Ascending aorta (tissue), 2 donors: ENCODE results near the gene UMOD. TPM values are rescaled to one million over a fixed set of nuclear protein-coding genes. Genes with fewer than 3 reads are reported as not detected.
"Not testable (repeated sequence)": the region's sequence is repeated elsewhere in the genome, so short reads cannot be mapped to it uniquely, and the experiment has no call there.

Experiments
- DNase-seq, 2 donors: peaks; one replicate each; pipeline ENCODE4 v3.0.0-alpha.2; 2019; ENCODE audit warnings: low spot score in 2 of 2
- H3K27ac ChIP-seq, 2 donors: fragments of 200-600 bp; sonication (generic); one replicate each; pipeline ENCODE4 v1.5.1; 2016 to 2017; ENCODE audit warnings: mild to moderate bottlenecking in 1 of 2
- H3K27me3 ChIP-seq: fragments of 200-600 bp; sonication (generic); one replicate; pipeline ENCODE4 v1.5.1; 2017
- H3K36me3 ChIP-seq, 2 donors: fragments of 200-600 bp; sonication (generic); one replicate each; pipeline ENCODE4 v1.5.1; 2016
- H3K4me1 ChIP-seq, 2 donors: fragments of 200-600 bp; sonication (generic); one replicate each; pipeline ENCODE4 v1.5.1; 2016 to 2017; ENCODE audit warnings: mild to moderate bottlenecking in 1 of 2
- H3K4me3 ChIP-seq, 2 donors: fragments of 200-600 bp; sonication (generic); one replicate each; pipeline ENCODE4 v1.5.1; 2016 to 2017; ENCODE audit warnings: mild to moderate bottlenecking in 1 of 2
- H3K9me3 ChIP-seq, 2 donors: fragments of 200-600 bp; sonication (generic); one replicate each; pipeline ENCODE4 v1.5.1; 2016
- intact Hi-C: fragments of 100-400 bp; cut with DNase I; formaldehyde crosslinking; loops from one replicate; pipeline ENCODE4 v1.15.1; 2023
- total RNA-seq: library from RNA; depleted of rRNA; stranded (reverse); fragments of >200 nt; gene quantifications from one replicate; pipeline ENCODE4 v1.1.0, GENCODE V29; 2016
- TF ChIP-seq, protein P1 (sequence below), 3 experiments: fragments of 200-600 bp in 2 of 3; fragments of 450-650 bp in 1 of 3; sonication (generic) in 2 of 3; IDR thresholded peaks; one replicate each; pipeline ENCODE4 v1.5.1; 2016 to 2019; ENCODE audit warnings: antibody characterized with exemption in 3 of 3, mild to moderate bottlenecking in 1 of 3, moderate library complexity in 1 of 3

Gene UMOD
- total RNA-seq, 1 donor from 2014 or later: not detected

DNA sequence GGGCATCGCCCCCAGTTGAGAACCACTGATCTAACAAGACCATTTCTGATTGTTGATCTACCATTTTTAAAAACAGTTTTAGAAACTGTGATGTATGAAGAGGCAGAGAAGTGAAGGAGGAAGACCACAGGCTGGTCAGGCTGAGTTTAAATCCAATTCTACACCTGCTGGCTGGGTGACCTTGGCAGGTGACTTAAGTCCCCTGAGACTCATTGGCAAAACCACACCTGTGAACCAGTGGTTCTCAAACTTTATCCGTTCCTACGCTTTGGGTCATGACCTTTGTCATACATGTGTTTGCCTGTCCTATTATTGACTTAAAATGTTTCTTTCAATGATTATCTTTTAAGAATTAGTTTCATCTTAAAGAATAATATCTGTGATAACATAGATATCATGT, 27.5 kb downstream of the UMOD start:
- Histone ChIP-seq H3K36me3 (no peaks in the 10 kb centered on the region), H3K4me3 (no peak overlapping the region), H3K27ac (no peak overlapping the region), H3K9me3 (no peaks in the 10 kb centered on the region), H3K27me3 (no peaks in the 10 kb centered on the region), H3K4me1 (no peaks in the 10 kb centered on the region)
- DNase-seq: no peak
- intact Hi-C loops: no loop called here
- TF ChIP-seq, protein P1, sequence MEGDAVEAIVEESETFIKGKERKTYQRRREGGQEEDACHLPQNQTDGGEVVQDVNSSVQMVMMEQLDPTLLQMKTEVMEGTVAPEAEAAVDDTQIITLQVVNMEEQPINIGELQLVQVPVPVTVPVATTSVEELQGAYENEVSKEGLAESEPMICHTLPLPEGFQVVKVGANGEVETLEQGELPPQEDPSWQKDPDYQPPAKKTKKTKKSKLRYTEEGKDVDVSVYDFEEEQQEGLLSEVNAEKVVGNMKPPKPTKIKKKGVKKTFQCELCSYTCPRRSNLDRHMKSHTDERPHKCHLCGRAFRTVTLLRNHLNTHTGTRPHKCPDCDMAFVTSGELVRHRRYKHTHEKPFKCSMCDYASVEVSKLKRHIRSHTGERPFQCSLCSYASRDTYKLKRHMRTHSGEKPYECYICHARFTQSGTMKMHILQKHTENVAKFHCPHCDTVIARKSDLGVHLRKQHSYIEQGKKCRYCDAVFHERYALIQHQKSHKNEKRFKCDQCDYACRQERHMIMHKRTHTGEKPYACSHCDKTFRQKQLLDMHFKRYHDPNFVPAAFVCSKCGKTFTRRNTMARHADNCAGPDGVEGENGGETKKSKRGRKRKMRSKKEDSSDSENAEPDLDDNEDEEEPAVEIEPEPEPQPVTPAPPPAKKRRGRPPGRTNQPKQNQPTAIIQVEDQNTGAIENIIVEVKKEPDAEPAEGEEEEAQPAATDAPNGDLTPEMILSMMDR (IDR thresholded peaks at IDR 0.05): no peak

DNA sequence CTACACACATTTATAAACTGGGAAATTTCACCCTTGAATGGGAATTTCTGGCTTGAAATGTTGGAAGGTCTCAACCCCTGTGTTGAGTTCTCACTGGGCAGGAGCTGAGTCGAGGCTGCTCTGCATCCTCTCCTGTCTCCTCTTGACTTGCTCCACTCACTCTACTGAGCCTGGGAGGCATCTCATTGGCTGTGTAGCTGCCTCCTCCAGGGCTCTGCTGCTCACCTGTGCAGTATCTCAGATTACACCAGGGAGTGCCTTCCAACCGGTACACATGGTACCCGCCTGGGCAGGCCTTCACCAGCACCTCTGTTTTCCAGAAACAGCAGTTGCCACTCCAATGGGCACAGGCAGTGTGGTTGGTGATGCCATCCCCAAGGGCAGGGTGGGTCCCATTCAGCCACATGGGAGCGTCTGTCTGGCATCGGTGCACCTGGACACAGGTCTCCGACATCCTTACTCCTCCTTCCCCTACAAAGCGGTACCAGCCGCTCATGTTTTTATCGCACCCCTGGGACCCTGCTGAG, 28.9 kb downstream of the UMOD start:
- intact Hi-C loops: no loop called here
- Histone ChIP-seq H3K4me1 (no peaks in the 10 kb centered on the region), H3K27me3 (no peaks in the 10 kb centered on the region), H3K27ac (no peak overlapping the region), H3K4me3 (no peak overlapping the region), H3K9me3 (no peaks in the 10 kb centered on the region), H3K36me3 (no peaks in the 10 kb centered on the region)
- no peak for DNase-seq
- TF ChIP-seq, protein P1 (IDR thresholded peaks at IDR 0.05): no peak

DNA sequence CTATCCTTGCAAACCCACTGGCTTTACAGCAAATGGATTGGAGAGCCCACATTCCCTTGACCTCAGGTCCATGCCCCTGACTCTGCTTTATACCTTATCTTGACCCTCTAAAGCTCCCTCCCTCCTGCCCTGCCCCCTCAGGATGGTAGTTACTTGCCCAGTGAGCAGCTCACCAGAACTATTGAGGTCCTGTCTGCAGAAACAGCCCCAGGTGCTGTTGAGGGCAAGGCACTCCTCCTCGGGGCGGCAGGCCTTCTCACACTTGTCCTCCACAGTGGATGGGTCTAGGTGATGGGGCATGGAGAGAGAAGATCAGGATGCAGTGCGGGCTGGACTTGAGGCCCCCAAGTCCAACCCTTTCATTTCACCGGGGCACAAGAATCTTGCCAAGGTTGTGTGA, 29.8 kb downstream of the UMOD start:
- intact Hi-C loops: no loop called here
- no peaks in the 10 kb centered on the region for H3K27me3 ChIP-seq
- TF ChIP-seq, protein P1 (IDR thresholded peaks at IDR 0.05): no peak
- DNase-seq: no peak
- H3K4me1 ChIP-seq: no peaks in the 10 kb centered on the region
- H3K9me3 ChIP-seq: no peaks in the 10 kb centered on the region
- no peak overlapping the region for H3K27ac ChIP-seq
- no peak overlapping the region for H3K4me3 ChIP-seq
- no peaks in the 10 kb centered on the region for H3K36me3 ChIP-seq

DNA sequence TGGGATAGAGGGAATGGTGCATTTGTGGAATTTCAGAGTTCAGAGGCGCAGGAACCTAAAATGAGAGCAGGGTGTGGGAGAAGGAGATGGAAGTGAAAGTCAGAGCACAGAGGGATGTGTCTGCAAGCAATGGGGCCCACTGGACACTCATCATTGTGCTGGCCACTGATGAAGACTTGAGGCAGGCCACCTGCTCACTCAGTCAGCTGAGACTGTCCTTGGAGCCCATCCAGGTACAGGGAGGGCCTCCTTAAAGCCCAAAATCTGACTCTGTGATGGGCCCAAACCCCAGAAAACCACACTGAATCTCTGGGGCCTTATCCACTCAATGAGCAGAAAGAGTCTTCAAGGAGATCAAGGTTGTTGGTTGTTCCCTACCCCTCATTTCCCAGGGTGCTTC, 30.8 kb downstream of the UMOD start:
- TF ChIP-seq, protein P1 (IDR thresholded peaks at IDR 0.05): no peak
- no peaks in the 10 kb centered on the region for H3K27me3 ChIP-seq
- H3K9me3 ChIP-seq: no peaks in the 10 kb centered on the region
- no peak for DNase-seq
- intact Hi-C loops: no loop called here
- H3K4me1 ChIP-seq: no peaks in the 10 kb centered on the region
- H3K4me3 ChIP-seq: no peak overlapping the region
- no peaks in the 10 kb centered on the region for H3K36me3 ChIP-seq
- no peak overlapping the region for H3K27ac ChIP-seq

- H3K36me3 ChIP-seq, H3K27ac ChIP-seq, H3K4me1 ChIP-seq, H3K9me3 ChIP-seq, intact Hi-C loops, DNase-seq, H3K4me3 ChIP-seq, H3K27me3 ChIP-seq: not testable (repeated sequence)
Measured at GRCh38 chr16:20321051-20321450, 31.5 kb downstream of the UMOD start.

- DNase-seq: no peak
- TF ChIP-seq, protein P1 (IDR thresholded peaks at IDR 0.05): no peak
- Histone ChIP-seq H3K36me3 (no peaks in the 10 kb centered on the region), H3K4me3 (no peak overlapping the region), H3K27ac (no peak overlapping the region), H3K4me1 (no peaks in the 10 kb centered on the region), H3K27me3 (no peaks in the 10 kb centered on the region), H3K9me3 (no peaks in the 10 kb centered on the region)
- intact Hi-C loops: no loop called here
Measured at GRCh38 chr16:20320592-20320991, 31.9 kb downstream of the UMOD start.
